NCI-H1417 (cell line): ENCODE measurements around the gene ELMO3.

ENCODE experiments used
- DNase-seq, 3 experiments: peaks; one replicate each; lab custom pipeline; 2025; lab: John Stamatoyannopoulos, UW

Gene ELMO3

DNA sequence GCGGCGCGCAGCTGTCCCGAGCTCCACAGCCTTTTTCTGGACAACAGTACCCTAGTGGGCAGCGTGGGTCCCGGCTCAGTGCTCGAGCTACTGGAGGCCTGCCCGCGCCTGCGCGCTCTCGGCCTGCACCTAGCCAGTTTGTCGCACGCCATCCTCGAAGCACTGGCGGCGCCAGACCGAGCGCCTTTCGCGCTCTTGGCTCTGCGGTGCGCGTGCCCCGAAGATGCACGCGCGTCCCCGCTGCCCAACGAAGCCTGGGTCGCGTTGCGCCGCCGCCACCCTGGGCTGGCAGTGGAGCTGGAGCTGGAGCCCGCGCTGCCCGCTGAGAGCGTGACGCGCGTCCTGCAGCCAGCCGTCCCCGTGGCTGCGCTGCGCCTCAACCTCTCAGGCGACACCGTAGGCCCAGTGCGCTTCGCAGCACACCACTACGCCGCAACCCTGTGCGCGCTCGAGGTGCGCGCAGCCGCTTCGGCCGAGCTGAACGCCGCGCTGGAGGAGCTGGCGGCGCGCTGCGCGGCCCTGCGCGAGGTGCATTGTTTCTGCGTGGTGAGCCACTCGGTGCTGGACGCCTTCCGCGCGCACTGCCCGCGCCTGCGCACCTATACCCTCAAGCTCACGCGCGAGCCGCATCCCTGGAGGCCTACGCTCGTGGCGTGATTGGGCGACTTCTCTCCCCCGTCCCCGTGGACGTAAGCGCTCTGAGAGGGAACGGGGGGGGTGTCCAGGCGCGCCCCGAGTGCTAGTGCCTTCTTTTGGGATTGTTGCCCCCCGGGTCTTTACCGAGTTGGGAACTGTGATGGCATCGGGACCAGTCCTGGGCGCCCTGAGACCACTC lies 35.5 kb upstream of the ELMO3 start:
- peak; percentile 78 to 98 (median 92) for DNase-seq

DNA sequence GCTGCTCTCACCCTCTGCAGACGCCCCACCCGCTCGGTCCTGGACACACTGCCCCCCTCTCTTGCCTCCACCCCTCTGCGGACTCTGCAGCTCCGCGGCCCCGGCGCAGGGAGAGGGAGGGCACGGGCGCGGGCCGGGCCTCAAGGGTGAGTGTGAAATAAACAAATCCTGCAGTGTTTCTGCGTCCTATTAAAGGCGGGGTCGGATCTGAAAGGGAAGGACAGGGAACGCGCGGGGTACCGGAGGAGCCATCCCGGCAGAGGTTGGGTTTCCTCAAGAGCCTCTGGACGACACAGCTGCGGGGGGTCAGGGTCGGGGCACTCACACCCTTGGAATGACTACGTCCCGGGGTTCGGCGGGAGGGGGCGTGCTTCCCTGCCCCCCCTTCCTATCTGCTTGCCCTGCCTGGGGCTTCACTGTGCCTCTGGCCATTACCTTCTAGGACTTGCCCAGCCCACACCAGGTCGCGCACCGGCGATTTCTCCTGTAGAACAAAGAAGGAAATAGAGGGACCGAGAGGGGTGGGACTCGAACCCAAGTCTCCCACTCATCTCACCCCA lies 34.9 kb upstream of the ELMO3 start:
- DNase-seq = peak; percentile 14 to 84 (median 78)

DNA sequence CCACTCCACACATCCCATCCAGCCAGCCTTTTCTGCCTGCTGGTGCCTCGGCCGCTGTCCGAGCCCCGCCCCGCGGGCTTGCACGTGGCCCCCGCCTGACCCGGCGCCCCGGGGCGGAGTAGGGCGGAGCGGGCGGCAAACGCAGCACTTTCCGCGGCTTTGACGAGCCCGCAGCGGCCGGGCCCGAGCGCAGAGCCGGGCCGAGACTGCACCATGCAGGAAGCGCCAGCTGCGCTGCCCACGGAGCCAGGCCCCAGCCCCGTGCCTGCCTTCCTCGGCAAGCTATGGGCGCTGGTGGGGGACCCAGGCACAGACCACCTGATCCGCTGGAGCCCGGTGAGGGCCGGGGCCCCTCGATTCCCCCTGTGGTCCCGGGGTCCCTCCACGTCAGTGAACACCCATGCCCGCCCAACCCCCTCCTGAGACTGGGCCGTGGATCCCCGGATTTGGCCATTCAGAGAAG lies 34.3 kb upstream of the ELMO3 start, which contains the start of gene HSF4:
Gene HSF4, plus strand, starts transcription at position 147 of the 463 bp plus-strand sequence. Its CDS starts 67 bp downstream, at position 214.
- peak; percentile 19 to 69 (median 59) for DNase-seq

DNA sequence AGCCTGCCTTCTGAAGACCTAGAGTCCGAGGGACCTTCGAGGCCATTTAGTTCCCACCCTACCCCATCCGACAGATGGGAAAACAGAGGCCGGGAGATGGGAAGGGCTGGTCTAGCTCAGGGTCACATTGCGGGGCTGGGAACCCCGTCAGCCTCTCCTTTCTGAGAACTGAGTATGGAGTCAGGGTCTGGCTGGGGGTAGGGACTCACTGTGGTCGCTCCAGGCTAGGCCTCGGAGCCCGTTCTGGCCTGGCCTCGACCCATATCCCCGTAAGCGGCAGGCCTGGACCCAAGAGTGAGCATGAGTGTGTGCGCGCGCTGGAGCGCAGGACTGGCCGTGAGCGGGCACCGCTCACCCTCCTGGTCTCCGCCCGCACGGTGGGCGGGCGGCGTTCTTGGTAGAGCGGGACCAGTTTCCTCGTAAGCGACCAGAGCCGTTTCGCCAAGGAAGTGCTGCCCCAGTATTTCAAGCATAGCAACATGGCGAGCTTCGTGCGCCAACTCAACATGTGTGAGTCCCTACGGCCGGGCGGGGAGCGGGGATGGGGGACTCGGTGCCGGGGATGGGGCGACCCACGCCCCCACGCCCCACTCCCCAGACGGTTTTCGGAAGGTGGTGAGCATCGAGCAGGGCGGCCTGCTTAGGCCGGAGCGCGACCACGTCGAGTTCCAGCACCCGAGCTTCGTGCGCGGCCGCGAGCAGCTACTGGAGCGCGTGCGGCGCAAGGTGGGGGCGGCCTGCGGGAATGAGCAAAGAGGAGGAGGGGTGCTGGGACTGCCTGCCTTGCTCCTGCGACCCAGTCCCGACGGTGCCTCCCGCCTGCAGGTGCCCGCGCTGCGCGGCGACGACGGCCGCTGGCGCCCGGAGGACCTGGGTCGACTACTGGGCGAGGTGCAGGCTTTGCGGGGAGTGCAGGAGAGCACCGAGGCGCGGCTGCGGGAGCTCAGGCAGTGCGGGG lies 33.5 kb upstream of the ELMO3 start:
- no peak for DNase-seq

DNA sequence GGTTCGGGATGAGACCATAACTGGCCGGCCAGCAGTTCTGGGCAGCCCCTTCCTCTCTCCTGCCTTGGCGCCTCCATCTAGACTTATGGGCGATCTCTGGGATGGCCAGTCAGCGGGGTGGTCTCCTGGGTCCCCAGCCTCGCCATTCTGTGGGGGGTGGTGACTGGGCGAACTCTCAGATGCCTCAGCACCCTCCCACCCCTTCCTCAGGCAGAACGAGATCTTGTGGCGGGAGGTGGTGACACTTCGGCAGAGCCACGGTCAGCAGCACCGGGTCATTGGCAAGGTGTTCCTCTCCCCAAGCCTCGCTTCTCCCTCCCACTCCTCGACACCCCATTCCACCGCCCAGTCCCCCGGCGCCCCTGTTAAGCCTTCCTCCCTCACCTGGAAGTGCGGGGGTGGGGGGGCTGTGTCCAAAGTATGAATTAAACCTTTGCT lies 32.8 kb upstream of the ELMO3 start:
- DNase-seq = no peak

DNA sequence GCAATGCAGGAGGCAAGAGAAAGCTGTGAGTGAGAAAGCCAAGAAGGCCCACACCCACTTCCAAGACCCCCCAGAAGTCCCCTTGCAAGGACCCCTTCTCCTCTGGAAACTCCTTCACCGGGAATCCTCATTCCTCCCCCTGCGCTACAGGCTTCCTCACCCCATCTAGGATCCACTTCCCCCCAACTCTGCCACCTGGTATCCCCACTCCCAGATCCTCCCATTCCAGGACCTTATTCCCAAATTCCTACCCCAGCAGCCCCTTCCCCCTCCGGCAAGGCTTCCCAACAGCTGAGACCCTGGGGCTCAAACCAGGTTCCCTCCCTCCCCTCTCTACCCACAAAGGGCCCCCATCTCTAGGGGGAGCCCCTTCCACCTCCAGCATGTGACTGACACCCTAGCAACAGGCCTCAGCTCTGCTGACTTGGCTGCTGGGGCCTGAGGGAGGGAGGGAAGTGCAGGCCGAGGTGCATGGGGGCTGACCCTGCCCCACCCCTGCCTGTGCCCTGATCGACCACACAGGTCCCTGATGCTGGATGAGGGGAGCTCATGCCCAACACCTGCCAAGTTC lies 32.2 kb upstream of the ELMO3 start:
- DNase-seq = no peak

DNA sequence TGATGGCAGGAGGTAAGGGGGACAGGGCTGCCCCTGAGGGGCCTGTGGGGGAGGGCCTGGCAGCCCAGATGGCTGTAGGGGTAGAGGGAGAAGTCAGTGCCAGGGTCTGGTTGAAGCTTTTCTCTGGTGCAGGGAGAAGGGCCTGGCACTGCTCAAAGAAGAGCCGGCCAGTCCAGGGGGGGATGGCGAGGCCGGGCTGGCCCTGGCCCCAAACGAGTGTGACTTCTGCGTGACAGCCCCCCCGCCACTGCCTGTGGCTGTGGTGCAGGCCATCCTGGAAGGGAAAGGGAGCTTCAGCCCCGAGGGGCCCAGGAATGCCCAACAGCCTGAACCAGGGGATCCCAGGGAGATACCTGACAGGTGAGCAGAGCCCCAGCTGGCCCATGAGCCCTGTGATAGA lies 31.3 kb upstream of the ELMO3 start:
- DNase-seq = no peak

DNA sequence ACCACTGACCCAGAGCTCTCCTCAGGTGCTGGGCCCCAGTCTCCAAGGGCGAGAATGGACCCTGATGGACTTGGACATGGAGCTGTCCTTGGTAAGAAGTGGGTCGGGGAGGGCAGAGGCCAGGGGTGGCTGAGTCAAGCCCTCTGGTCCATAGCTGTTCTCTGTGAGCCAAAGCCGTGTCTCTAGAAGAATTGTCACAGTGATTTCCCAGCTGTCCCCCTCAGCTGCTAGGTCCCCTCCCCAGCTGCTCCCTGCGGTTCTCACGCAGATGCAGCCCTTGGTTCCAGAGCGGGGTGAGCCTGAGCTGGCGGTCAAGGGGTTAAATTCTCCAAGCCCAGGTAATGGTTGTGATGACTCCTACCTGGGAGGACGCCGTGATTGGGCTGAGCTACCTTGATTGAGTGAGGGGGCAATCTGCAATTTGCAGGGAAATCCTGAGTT lies 29.9 kb upstream of the ELMO3 start:
- no peak for DNase-seq

DNA sequence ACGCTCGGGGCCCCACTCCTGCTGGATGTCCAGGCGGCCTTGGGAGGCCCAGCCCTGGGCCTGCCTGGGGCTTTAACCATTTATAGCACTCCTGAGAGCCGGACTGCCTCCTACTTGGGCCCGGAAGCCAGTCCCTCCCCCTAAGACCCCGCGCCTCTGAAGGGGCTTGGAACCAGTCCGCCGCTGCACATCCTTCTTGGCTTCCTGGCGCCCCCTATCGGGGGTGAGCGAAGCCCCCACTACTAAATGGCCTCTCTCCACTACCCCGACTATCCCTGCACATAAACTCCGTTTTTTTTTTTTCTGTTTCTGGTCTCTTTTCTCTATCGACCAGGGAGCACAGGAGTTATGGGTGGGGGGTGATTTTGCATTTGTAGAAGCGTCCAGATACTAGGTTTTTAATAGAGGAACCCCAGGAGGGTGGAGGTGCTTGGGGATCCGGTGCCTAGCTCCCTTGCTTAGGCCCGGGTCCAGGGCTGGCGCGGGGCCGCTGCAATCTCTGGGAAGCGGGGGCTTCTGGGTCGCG lies 29.2 kb upstream of the ELMO3 start:
- peak in 1 of 3 experiments; percentile 39 for DNase-seq

DNA sequence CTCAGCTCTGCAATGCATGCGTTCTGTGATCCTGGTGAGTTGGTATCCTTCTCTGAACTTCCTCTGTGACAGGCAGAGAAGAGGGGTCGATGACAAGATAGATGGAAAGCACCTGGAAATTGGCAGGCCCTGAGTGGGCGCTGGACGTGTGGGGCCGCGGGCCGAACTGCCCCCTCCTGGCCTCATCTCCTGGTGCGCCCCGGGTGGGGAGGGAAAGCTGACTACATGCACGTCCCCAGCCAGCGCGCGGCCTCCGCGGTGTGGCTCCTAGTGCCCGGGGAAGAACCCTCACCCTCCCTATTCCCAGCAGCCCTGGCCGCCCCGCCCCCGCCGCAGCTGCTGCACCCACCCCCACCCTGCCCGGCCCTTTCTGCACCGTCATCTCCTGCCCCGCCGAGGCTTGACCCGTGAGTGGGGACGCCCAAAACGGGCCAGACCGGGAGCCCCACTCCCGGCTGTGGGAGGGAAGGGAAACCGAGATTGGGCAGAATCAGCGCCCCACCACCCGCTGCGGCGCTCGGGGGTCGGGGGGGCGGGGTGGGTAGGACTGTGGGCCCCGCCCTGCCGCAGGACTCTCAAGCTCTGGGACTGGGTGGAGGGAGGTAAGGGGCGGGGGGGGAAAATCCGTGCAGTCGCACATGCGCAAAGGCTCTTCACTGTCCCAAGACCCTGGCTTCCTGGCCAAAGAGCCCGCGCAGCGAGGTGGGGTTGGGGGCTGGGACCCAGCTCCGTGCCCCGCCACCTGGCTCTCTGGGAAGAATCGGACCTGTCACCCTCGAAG lies 28.6 kb upstream of the ELMO3 start, which contains the start of gene NOL3:
Gene NOL3, plus strand, starts transcription at position 371 of the 781 bp plus-strand sequence.
- peak; percentile 47 to 84 (median 80) for DNase-seq

DNA sequence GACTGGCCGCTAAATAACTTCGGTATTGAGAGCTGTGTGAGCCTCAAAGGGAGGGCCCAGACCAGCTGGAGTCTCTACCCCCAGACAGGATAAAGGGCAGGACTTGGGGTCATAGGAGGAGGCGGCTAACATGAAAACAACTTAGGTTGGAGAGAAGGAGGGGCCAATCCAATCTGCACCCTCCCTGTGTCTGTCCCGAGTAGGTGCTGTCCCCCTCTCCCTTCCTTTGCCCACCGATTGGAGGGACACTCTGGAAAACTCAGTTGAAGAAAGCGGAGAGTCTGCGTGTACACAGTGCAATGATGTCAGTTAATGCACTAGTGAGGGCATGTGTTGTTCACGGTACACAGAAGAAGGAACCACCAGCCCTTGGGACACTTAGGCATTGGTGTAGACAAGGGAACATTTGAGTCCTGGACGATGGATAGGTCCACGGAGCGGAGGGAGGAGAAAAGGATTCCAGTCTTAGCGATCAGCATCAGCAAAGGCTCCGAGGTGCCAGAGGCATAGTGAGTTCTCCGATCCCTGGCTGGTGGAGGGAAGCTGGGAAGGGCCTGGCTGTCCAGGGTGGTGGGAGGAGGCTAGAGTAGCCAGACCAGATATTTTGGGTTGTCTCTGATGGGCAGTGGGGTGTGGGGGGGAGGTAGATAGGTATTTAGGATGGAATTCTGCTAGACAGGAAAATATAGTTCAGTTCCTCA lies 27.8 kb upstream of the ELMO3 start:
- DNase-seq = no peak

DNA sequence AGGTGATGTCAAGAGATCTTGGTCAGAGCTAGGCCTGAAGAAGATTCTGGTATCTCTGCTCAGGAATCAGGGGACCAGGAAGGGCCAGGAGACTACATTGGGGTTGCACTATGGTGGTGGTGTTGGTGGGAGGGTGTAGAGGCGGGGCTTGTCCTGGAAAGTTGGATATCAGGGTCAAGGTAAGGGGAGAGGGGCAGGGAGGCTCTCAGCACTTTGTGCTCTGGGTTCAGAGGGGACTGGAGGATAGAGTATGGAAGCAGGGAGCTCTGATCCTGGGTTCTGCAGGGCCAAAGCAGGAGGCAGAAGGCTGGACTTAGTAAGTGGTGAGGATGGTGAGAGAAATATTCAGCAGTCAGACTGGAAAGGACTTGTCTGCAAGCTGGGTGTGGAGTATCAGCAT lies 25.6 kb upstream of the ELMO3 start:
- DNase-seq = no peak

DNA sequence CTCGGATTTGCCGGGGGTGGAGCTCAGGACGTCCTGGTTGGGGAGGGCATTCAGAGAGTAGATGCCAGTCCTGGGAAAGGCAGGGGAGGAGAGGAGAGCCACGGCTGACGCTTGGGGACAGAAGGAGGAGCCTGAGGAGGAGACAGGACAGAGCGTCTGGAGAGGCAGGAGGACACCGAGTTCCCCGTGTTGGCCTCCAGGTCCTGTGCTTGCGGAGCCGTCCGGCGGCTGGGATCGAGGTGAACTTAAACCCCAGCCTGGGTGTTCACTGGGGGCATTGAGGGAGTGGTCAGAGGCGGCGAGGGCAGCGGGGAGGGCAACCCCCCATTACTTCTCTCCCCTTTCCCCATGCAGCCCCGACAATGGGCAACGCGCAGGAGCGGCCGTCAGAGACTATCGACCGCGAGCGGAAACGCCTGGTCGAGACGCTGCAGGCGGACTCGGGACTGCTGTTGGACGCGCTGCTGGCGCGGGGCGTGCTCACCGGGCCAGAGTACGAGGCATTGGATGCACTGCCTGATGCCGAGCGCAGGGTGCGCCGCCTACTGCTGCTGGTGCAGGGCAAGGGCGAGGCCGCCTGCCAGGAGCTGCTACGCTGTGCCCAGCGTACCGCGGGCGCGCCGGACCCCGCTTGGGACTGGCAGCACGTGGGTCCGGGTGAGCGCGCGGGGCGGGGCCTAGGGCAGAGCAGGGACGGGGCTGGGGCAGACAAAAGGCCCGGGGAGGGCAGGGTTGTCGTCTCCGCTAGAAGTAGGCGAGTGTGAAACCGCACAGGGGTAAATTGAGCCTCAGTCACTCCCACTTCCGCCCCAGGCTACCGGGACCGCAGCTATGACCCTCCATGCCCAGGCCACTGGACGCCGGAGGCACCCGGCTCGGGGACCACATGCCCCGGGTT lies 24.9 kb upstream of the ELMO3 start:
- DNase-seq = peak; percentile 63 to 75 (median 73)

DNA sequence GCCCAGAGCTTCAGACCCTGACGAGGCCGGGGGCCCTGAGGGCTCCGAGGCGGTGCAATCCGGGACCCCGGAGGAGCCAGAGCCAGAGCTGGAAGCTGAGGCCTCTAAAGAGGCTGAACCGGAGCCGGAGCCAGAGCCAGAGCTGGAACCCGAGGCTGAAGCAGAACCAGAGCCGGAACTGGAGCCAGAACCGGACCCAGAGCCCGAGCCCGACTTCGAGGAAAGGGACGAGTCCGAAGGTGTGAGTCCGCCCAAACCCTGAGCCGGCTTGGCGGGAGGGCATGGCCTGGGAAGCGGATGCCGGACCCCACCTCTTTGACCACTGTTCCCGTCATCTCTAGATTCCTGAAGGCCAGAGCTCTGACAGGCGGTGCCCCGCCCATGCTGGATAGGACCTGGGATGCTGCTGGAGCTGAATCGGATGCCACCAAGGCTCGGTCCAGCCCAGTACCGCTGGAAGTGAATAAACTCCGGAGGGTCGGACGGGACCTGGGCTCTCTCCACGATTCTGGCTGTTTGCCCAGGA lies 24.2 kb upstream of the ELMO3 start:
- no peak for DNase-seq

DNA sequence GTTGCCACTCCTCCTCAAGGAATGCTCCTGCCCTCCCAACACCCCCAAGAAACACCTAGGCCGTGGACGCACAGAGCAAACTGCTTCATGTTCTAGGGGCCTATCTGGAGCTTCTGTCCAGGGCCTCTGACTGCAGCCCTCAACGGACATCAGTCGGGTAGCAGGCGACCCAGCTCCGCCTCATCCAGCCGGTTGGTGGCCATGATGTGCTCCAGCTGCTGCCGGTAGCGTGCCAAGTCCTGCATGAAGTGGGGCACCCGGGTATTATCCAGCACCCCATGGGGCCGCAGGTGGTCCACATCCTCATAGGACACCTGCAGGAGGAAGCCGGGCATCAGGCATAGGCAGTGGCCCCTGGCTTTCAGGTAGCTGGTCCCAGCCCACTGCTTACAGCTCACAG lies 22.3 kb upstream of the ELMO3 start:
- peak in 1 of 3 experiments; percentile 13 for DNase-seq

DNA sequence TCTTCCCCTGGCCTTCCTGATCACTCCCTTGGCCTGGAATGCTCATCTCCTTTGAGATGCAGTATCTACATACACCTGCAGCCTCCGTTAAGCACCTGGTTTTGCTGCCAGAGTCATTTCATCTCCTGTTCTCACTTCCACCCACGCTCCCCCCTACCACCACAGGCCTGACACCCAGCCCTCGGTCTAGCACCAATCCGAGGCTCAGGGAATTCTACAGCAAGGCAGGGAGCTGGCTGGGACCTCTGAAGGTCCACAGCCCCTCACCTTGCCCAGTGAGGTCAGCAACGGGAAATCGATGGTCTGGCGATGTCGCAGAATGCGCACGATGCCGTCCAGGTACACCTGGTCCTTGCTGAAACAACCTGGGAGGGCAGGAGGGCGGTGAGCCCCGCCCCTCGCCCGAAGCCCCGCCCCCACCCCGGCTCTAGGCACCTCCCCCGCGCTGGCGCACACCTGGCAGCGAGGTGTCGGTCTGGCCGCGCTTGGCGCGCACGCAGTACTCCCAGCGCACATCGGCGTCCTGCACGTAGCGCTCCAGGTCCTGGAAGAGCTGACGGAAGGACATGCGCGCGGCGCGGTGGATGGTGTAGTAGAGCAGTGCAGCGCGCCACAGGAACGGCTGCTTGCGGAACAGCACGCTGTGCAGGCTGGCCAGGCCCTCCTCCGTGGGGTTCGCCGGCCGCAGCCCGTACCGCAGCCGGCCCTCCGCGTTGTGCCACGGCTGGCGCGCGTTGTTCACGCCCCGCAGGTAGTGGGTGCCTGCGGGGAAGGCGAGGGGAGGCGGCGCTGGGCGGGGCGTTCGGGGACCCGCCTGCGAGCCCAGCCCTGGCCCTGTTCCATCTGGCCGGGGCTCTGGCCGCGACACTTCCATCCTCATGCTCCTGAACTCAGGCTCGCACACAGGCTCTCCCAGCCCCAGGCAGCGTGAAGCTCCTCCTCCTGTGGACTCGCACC lies 20.9 kb upstream of the ELMO3 start:
- DNase-seq = peak; percentile 85 to 93 (median 89)

DNA sequence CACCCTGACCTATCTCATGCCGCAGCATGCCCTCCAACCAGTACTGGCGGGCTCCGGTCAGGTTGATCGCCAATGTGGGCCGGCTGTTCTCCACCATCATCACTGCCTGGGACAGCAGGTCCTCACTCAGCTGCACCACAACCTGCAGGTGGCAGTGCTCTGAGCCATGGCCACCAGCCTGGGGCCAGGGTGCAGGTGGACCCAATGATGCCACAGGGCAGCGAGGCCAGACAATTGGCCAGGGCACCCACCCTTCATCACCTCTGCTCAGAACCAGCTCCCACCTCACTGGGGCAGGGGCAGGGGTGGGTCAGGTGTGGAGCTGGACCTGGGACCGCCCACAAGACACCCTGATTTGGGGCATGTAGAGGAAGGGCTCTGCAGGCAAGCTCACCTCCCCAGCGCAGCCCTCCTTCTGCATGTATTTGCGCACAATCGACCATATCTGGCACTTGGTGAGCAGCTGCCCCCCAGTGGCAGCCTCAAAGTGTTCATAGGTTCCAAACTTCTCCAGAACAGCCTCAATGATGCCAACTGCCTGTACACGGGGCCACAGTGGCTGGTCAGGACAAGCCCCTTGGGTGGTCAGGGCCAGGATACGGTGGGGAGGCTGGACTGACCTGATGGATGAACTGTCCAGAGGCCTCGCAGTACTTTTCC lies 19.4 kb upstream of the ELMO3 start:
- DNase-seq = no peak
